DOHH2 (cell line): ENCODE data around the gene LSM14B.
A peak's percentile ranks its signal among the peaks of the same experiment; 100 is the strongest.

ENCODE experiments used
- H3F3A ChIP-seq: fragments of 200-600 bp; sonication (generic), shearing (Covaris generic); 2 replicates; pipeline ENCODE4 v1.6.0; 2016; ENCODE audit warnings: antibody characterized with exemption, mild to moderate bottlenecking; ENCODE audit not compliant: control insufficient read depth, insufficient read depth
- H3K27ac ChIP-seq: fragments of 200-600 bp; sonication (generic); 2 replicates; pipeline ENCODE4 v1.5.1; 2014; ENCODE audit warnings: low read depth, mild to moderate bottlenecking, low read length, moderate library complexity
- H3K27me3 ChIP-seq: fragments of 200-600 bp; sonication (generic); 2 replicates; pipeline ENCODE4 v1.6.1; 2014; ENCODE audit warnings: mild to moderate bottlenecking, low read length, mixed read lengths; ENCODE audit not compliant: control insufficient read depth
- H3K36me3 ChIP-seq: fragments of 200-600 bp; sonication (generic); 2 replicates; pipeline ENCODE4 v1.6.1; 2014; ENCODE audit warnings: mild to moderate bottlenecking, low read length, moderate library complexity, mixed read lengths; ENCODE audit not compliant: control insufficient read depth
- H3K4me1 ChIP-seq: fragments of 200-600 bp; sonication (generic); 2 replicates; pipeline ENCODE4 v1.6.1; 2014; ENCODE audit warnings: mild to moderate bottlenecking, low read length, mixed read lengths; ENCODE audit not compliant: control insufficient read depth
- H3K4me2 ChIP-seq: fragments of 200-600 bp; sonication (generic); 2 replicates; pipeline ENCODE4 v1.6.0; 2014; ENCODE audit warnings: mild to moderate bottlenecking, low read length, moderate library complexity
- H3K4me3 ChIP-seq: fragments of 200-600 bp; sonication (generic); 2 replicates; pipeline ENCODE4 v1.5.1; 2014; ENCODE audit warnings: mild to moderate bottlenecking, low read length, mixed read lengths
- H3K79me2 ChIP-seq: fragments of 200-600 bp; sonication (generic); 2 replicates; pipeline ENCODE4 v1.6.1; 2014; ENCODE audit warnings: mild to moderate bottlenecking, low read length, mixed read lengths; ENCODE audit not compliant: control insufficient read depth
- H3K9me2 ChIP-seq: fragments of 200-600 bp; sonication (generic); replicated peaks from 2 replicates; pipeline ENCODE4 v1.6.1; 2014; ENCODE audit warnings: mild to moderate bottlenecking, low read length, mixed read lengths; ENCODE audit not compliant: control insufficient read depth
- H3K9me3 ChIP-seq: fragments of 200-600 bp; sonication (generic); 2 replicates; pipeline ENCODE4 v1.6.1; 2014; ENCODE audit warnings: antibody characterized with exemption, low read length, mixed read lengths; ENCODE audit not compliant: control insufficient read depth, insufficient read depth
- H4K20me1 ChIP-seq: fragments of 200-600 bp; sonication (generic); 2 replicates; pipeline ENCODE4 v1.6.0; 2014; ENCODE audit warnings: low read depth, mild to moderate bottlenecking, antibody characterized with exemption, low read length, moderate library complexity; ENCODE audit not compliant: control insufficient read depth, insufficient read depth
- CTCF ChIP-seq: fragments of 200-600 bp; sonication (generic); IDR thresholded peaks from one replicate; pipeline ENCODE4 v1.5.1; 2014; ENCODE audit warnings: antibody characterized with exemption, mild to moderate bottlenecking, low read depth, low read length; ENCODE audit not compliant: poor library complexity, severe bottlenecking
- EZH2phosphoT487 ChIP-seq: fragments of 200-600 bp; sonication (generic); IDR thresholded peaks from 2 replicates; pipeline ENCODE4 v1.6.1; 2017; ENCODE audit warnings: borderline replicate concordance, mild to moderate bottlenecking, antibody characterized with exemption, low read length, moderate library complexity, mixed read lengths

The LSM14B gene

GRCh38 chr20:62181808-62182207 lies 59.5 kb downstream of the LSM14B start:
- TF ChIP-seq EZH2phosphoT487 (no peak), CTCF (no peak)
- Histone ChIP-seq H4K20me1 (no peaks in the 10 kb centered on the region), H3K4me3 (peak overlapping the region; percentile 80), H3K4me1 (peaks cover 30% of the 10 kb centered on the region), H3F3A (peaks cover 10% of the 10 kb centered on the region), H3K4me2 (peak overlapping the region; percentile 89), H3K79me2 (peaks cover 47% of the 10 kb centered on the region), H3K27me3 (no peaks in the 10 kb centered on the region), H3K9me3 (no peaks in the 10 kb centered on the region), H3K9me2 (no peaks in the 10 kb centered on the region), H3K27ac (peak overlapping the region; percentile 60), H3K36me3 (peaks cover 3% of the 10 kb centered on the region)

- H3K27ac ChIP-seq = peak within 1 kb of the TSS; percentile 60
- H4K20me1 ChIP-seq = no peaks in the 10 kb centered on the region
- TF ChIP-seq EZH2phosphoT487 (no peak), CTCF (no peak)
- H3K4me3 ChIP-seq = peak within 1 kb of the TSS; percentile 80
- no peaks in the 10 kb centered on the region for H3K9me3 ChIP-seq
- H3K27me3 ChIP-seq = no peaks in the 10 kb centered on the region
- peaks cover 39% of the 10 kb centered on the region for H3K4me1 ChIP-seq
- peak within 1 kb of the TSS; percentile 89 for H3K4me2 ChIP-seq
- peaks cover 3% of the 10 kb centered on the region for H3K36me3 ChIP-seq
- H3F3A ChIP-seq = peaks cover 10% of the 10 kb centered on the region
- H3K79me2 ChIP-seq = peaks cover 57% of the 10 kb centered on the region
- H3K9me2 ChIP-seq = no peaks in the 10 kb centered on the region
Measured at GRCh38 chr20:62182469-62183425, 60.5 kb downstream of the LSM14B start, which contains the start of gene MTG2. MTG2 (plus strand) TSS chr20:62183028; CDS start chr20:62193421, 10,393 bp downstream.

- Histone ChIP-seq H3K36me3 (peaks cover 3% of the 10 kb centered on the region), H3K4me3 (peak overlapping the region; percentile 80), H3K27ac (peak overlapping the region; percentile 60), H3K9me3 (no peaks in the 10 kb centered on the region), H3K79me2 (peaks cover 64% of the 10 kb centered on the region), H3K4me2 (peak overlapping the region; percentile 89), H3K27me3 (no peaks in the 10 kb centered on the region), H3K9me2 (no peaks in the 10 kb centered on the region), H3F3A (peaks cover 10% of the 10 kb centered on the region), H4K20me1 (no peaks in the 10 kb centered on the region), H3K4me1 (peaks cover 45% of the 10 kb centered on the region)
- no peak for TF ChIP-seq EZH2phosphoT487
- no peak for TF ChIP-seq CTCF
Measured at GRCh38 chr20:62183426-62184142, 61.3 kb downstream of the LSM14B start.
